Naive thymus-derived CD8-positive, alpha-beta T cell (primary cell): ENCODE measurements around the gene TOM1L2. TPM values are rescaled to one million over a fixed set of nuclear protein-coding genes. Genes with fewer than 3 reads are reported as not detected.

Experiments used
- ATAC-seq, 2 donors: fragments of 150-1000 bp; cut with Tn5 transposase in 1 of 2; sonication (Bioruptor Pico), chemical (Tn5 transposase) in 1 of 2; 1 replicate in 1 of 2; 2 replicates in 1 of 2; pipeline ENCODE4 v1.10.0; 2021; ENCODE audit warnings: mild to moderate bottlenecking in 2 of 2, moderate library complexity in 2 of 2
- POLR2A ChIA-PET: fragments of 350-600 bp; sonication (Branson Sonifier 250); formaldehyde crosslinking; loops from one replicate; lab custom pipeline; 2021; ENCODE audit warnings: antibody characterized with exemption; lab: Charles Lee
- DNase-seq, 10 donors: peaks; one replicate each; pipeline versions ENCODE4 v3.0.0 to v3.0.0-alpha.2; 2020 to 2022
- H3K27ac Mint-ChIP-seq, 10 donors: one replicate each; pipeline ENCODE4 v1.8.0; 2020 to 2022; ENCODE audit warnings: mild to moderate bottlenecking in 10 of 10, mixed read lengths in 10 of 10, moderate library complexity in 4 of 10, inconsistent platforms in 1 of 10
- H3K27me3 Mint-ChIP-seq, 5 donors: one replicate each; pipeline ENCODE4 v1.8.0; 2021 to 2022; ENCODE audit warnings: mixed read lengths in 5 of 5
- H3K36me3 Mint-ChIP-seq, 3 donors: one replicate each; pipeline ENCODE4 v1.8.0; 2020 to 2022; ENCODE audit warnings: mixed read lengths in 3 of 3, mild to moderate bottlenecking in 2 of 3, inconsistent platforms in 1 of 3
- H3K4me1 Mint-ChIP-seq, 4 donors: one replicate each; pipeline ENCODE4 v1.8.0; 2021 to 2022; ENCODE audit warnings: mixed read lengths in 4 of 4
- H3K4me3 Mint-ChIP-seq, 10 donors: one replicate each; pipeline ENCODE4 v1.8.0; 2020 to 2022; ENCODE audit warnings: mild to moderate bottlenecking in 10 of 10, mixed read lengths in 10 of 10, moderate library complexity in 6 of 10, inconsistent platforms in 1 of 10
- H3K9me3 Mint-ChIP-seq, 9 donors: one replicate each; pipeline ENCODE4 v1.8.0; 2020 to 2022; ENCODE audit warnings: mixed read lengths in 9 of 9, mild to moderate bottlenecking in 3 of 9, inconsistent platforms in 1 of 9, moderate library complexity in 1 of 9
- polyA plus RNA-seq, 3 donors: library from polyadenylated mRNA; unstranded; fragments of 300-500 nt; fragmentation: Illumina TruSeq; gene quantifications; one replicate each; pipeline ENCODE4 v1.2.3, GENCODE V29; 2021
- total RNA-seq, 8 experiments: library from RNA in 2 of 8; stranded (reverse) in 2 of 8; gene quantifications; one replicate each; pipeline ENCODE4 v1.2.3 and lab custom pipeline; 2021 to 2026

Gene TOM1L2
- total RNA-seq (10 to 100 TPM; 65.2 to 71.1 TPM), polyA plus RNA-seq (10 to 100 TPM in 1 of 3 donors, 1 to 10 TPM in 2; 2.5 to 11.6 (median 7.4) TPM), total RNA-seq (lab: John Stamatoyannopoulos, UW) (11.1 to 76.1 (median 66.9) reads per million in 6 experiments)

DNA sequence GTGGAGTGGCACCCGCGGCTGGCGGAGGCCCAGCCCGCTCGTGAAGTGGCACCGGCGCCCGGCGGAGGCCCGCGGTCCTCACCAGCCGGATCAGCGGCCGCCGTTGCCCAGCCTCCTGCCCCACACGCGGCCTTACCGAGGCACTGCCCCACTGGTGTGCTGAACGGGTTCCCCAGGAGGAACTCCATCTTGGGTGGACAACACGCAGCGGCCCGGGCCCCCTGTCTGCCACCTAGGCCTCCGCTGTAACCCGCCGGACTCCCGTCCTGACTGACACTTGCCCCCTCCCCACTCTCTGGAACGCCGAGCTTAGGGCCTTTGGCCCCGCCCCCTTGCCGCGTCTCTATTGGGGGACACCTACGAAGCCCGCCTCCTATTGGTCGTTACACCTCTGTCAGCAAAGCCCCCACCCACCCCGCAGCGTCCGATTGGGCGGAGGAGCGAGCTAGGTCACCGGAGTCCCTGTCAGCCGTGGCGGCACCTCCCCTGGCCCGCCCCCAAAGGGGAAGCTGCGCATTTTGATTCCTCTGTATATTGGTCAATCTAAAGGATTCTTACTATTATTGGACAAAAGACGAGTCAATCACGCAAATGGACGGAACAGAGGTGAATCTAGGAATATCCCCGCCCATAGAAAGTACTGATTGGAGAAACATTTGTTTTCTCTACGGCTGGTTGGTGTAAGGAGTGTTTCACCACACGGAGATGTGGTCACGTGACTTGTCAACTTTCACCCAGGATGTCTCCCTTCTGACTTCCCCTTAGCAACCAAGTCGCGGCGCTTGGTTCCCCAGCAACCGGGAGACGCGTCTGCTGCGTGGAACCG is at the start of gene TOM1L2, which contains the start of gene DRC3:
Gene TOM1L2, minus strand, starts transcription at position 275 of the 826 bp plus-strand sequence. Its CDS starts 87 bp downstream, at position 188.
Gene DRC3, plus strand, starts transcription at position 737 of the 826 bp plus-strand sequence. CDS start 4,737 bp downstream, outside the sequence.
- H3K36me3 Mint-ChIP-seq: no peaks in the 10 kb centered on the region
- DNase-seq (peak; percentile 97 to 100 (median 100)), ATAC-seq (peak; percentile 87 to 90)
- peak within 1 kb of the TSS; percentile 89 to 99 (median 95) for H3K4me3 Mint-ChIP-seq
- H3K27ac Mint-ChIP-seq: peak within 1 kb of the TSS; percentile 81 to 99 (median 96)
- H3K27me3 Mint-ChIP-seq: no peaks in the 10 kb centered on the region
- H3K9me3 Mint-ChIP-seq: no peaks in the 10 kb centered on the region
- peaks cover 20 to 52% (median 48%) of the 10 kb centered on the region in 4 donors for H3K4me1 Mint-ChIP-seq
- POLR2A ChIA-PET: interaction anchor here (0.6 to 7.1 kb wide), 15 partner anchors 14 to 1385 kb away, joined by 3 to 130 read pairs (median 4); partner anchors contain the start of genes ATPAF2, GID4, SMCR8 and SREBF1

DNA sequence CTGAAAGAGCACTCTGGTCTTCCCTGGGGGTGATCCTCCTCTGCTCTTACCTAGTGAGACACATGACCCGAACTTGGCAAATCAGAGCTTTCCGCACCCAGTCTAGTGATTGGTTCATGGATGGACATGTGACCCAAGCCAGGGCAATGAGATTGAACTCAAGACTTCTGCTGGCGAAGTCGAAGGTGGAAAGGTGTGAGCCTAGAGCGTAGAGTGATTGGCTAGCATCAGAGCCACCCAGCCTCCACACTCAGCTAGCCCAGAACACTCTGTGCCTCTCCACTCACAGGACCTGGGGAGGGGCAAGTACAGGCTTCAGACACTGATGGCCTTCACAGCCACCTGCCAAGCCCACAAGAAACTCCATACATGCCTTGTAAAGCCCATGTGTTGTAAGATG is 49.2 kb upstream of the TOM1L2 start:
- H3K4me3 Mint-ChIP-seq: no peak overlapping the region
- H3K9me3 Mint-ChIP-seq: no peaks in the 10 kb centered on the region
- no peak overlapping the region for H3K27ac Mint-ChIP-seq
- POLR2A ChIA-PET: interaction anchor here (1.7 kb wide), 1 partner anchor 12 kb away, joined by 3 read pairs; no protein-coding TSS in a partner anchor
- ATAC-seq (no peak), DNase-seq (no peak)
- peaks cover 4 to 14% (median 10%) of the 10 kb centered on the region in 4 donors for H3K4me1 Mint-ChIP-seq
- peaks cover 0 to 32% (median 5%) of the 10 kb centered on the region in 3 donors for H3K36me3 Mint-ChIP-seq
- H3K27me3 Mint-ChIP-seq: no peaks in the 10 kb centered on the region

GRCh38 chr17:18020971-18021370 is 48.8 kb upstream of the TOM1L2 start:
- no peak overlapping the region for H3K27ac Mint-ChIP-seq
- ATAC-seq: no peak
- H3K4me1 Mint-ChIP-seq: peaks cover 3 to 10% (median 6%) of the 10 kb centered on the region in 4 donors
- H3K36me3 Mint-ChIP-seq: peaks cover 0 to 36% (median 6%) of the 10 kb centered on the region in 3 donors
- POLR2A ChIA-PET: interaction anchor here (1.7 kb wide), 1 partner anchor 13 kb away, joined by 3 read pairs; no protein-coding TSS in a partner anchor
- DNase-seq: no peak
- H3K27me3 Mint-ChIP-seq: no peaks in the 10 kb centered on the region
- H3K9me3 Mint-ChIP-seq: no peaks in the 10 kb centered on the region
- H3K4me3 Mint-ChIP-seq: no peak overlapping the region

GRCh38 chr17:18019838-18020154 is 47.6 kb upstream of the TOM1L2 start:
- POLR2A ChIA-PET: no interaction called here
- Mint-ChIP-seq H3K27ac (peak overlapping the region in 1 of 10 donors; percentile 43), H3K27me3 (no peaks in the 10 kb centered on the region), H3K36me3 (peaks cover 0 to 40% (median 9%) of the 10 kb centered on the region in 3 donors), H3K9me3 (no peaks in the 10 kb centered on the region), H3K4me1 (peaks cover 0 to under 1% (median 0%) of the 10 kb centered on the region in 4 donors), H3K4me3 (no peak overlapping the region)
- no peak for ATAC-seq
- DNase-seq: no peak

GRCh38 chr17:18018411-18018921 is 46.3 kb upstream of the TOM1L2 start:
- Mint-ChIP-seq H3K36me3 (peaks cover 0 to 43% (median 10%) of the 10 kb centered on the region in 3 donors), H3K4me1 (no peaks in the 10 kb centered on the region), H3K27me3 (no peaks in the 10 kb centered on the region), H3K9me3 (no peaks in the 10 kb centered on the region), H3K27ac (no peak overlapping the region), H3K4me3 (no peak overlapping the region)
- POLR2A ChIA-PET: interaction anchor here (0.6 kb wide), 1 partner anchor 15 kb away, joined by 3 read pairs; no protein-coding TSS in a partner anchor
- DNase-seq (no peak), ATAC-seq (no peak)

DNA sequence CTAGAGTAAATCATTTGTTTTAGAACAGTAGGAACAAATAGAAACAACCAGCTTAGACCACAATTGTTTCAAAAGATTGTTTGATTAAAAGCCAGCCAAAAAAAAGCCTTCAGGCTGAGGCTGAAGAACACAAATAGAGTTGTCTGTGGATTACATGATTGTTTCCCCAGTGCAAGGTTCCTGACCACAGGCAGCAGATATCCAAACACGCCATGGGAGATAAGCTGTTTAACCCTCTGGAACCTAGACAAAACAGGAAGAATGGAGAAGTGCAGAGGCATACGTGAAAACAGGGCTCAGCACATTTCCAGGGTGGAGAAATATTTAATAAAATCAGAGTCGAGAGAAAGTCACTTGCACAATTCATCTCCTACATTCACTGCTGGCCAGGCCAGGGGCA is 45.8 kb upstream of the TOM1L2 start:
- H3K36me3 Mint-ChIP-seq: peaks cover 0 to 48% (median 12%) of the 10 kb centered on the region in 3 donors
- H3K27me3 Mint-ChIP-seq: no peaks in the 10 kb centered on the region
- H3K4me3 Mint-ChIP-seq: no peak overlapping the region
- POLR2A ChIA-PET: no interaction called here
- peak overlapping the region in 1 of 10 donors; percentile 61 for H3K27ac Mint-ChIP-seq
- H3K4me1 Mint-ChIP-seq: no peaks in the 10 kb centered on the region
- H3K9me3 Mint-ChIP-seq: no peaks in the 10 kb centered on the region
- ATAC-seq (no peak), DNase-seq (no peak)

GRCh38 chr17:18016426-18016825 is 44.2 kb upstream of the TOM1L2 start:
- no peak for DNase-seq
- ATAC-seq: no peak
- peaks cover 0 to 55% (median 17%) of the 10 kb centered on the region in 3 donors for H3K36me3 Mint-ChIP-seq
- no peaks in the 10 kb centered on the region for H3K4me1 Mint-ChIP-seq
- no peak overlapping the region for H3K4me3 Mint-ChIP-seq
- no peaks in the 10 kb centered on the region for H3K27me3 Mint-ChIP-seq
- H3K9me3 Mint-ChIP-seq: no peaks in the 10 kb centered on the region
- H3K27ac Mint-ChIP-seq: peak overlapping the region in 1 of 10 donors; percentile 9
- POLR2A ChIA-PET: interaction anchor here (0.6 to 0.7 kb wide), 2 partner anchors 66 to 345 kb away, joined by 3 to 4 read pairs; no protein-coding TSS in a partner anchor

- POLR2A ChIA-PET: no interaction called here
- no peak overlapping the region for H3K4me3 Mint-ChIP-seq
- H3K4me1 Mint-ChIP-seq: no peaks in the 10 kb centered on the region
- no peak for DNase-seq
- H3K27me3 Mint-ChIP-seq: no peaks in the 10 kb centered on the region
- no peak for ATAC-seq
- H3K9me3 Mint-ChIP-seq: no peaks in the 10 kb centered on the region
- no peak overlapping the region for H3K27ac Mint-ChIP-seq
- peaks cover 0 to 57% (median 17%) of the 10 kb centered on the region in 3 donors for H3K36me3 Mint-ChIP-seq
These were observed 43.4 kb upstream of the TOM1L2 start for GRCh38 chr17:18015593-18015992.

GRCh38 chr17:18014006-18014405 is 41.8 kb upstream of the TOM1L2 start:
- no peaks in the 10 kb centered on the region for H3K4me1 Mint-ChIP-seq
- no peak overlapping the region for H3K27ac Mint-ChIP-seq
- DNase-seq (no peak), ATAC-seq (no peak)
- no peaks in the 10 kb centered on the region for H3K27me3 Mint-ChIP-seq
- POLR2A ChIA-PET: interaction anchor here (0.7 kb wide), 2 partner anchors 172 to 316 kb away, joined by 5 read pairs; no protein-coding TSS in a partner anchor
- H3K4me3 Mint-ChIP-seq: no peak overlapping the region
- H3K36me3 Mint-ChIP-seq: peaks cover 0 to 64% (median 18%) of the 10 kb centered on the region in 3 donors
- no peaks in the 10 kb centered on the region for H3K9me3 Mint-ChIP-seq

DNA sequence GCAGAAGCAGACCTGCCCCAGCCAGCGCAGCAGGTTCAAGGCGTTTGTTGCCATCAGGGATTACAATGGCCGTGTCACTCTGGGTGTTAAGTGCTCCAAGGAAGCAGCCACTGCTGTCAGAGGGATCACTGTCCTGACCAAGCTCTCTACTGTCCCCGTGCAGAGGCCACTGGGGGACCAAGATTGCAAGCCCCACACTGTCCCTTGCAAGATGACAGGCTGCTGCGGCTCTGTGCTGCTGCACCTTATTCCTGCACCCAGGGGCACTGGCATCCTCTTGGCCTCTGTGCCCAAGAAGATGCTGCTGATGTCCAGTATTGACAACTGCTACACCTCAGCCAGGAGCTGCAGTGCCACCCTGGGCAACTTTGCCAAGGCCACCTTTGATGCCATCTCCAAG is 39.1 kb upstream of the TOM1L2 start:
- Mint-ChIP-seq H3K36me3 (peaks cover 0 to 66% (median 18%) of the 10 kb centered on the region in 3 donors), H3K4me1 (peaks cover 0 to 7% (median 0%) of the 10 kb centered on the region in 4 donors), H3K27ac (no peak overlapping the region), H3K9me3 (no peaks in the 10 kb centered on the region), H3K27me3 (no peaks in the 10 kb centered on the region), H3K4me3 (no peak overlapping the region)
- no peak for ATAC-seq
- POLR2A ChIA-PET: no interaction called here
- no peak for DNase-seq

DNA sequence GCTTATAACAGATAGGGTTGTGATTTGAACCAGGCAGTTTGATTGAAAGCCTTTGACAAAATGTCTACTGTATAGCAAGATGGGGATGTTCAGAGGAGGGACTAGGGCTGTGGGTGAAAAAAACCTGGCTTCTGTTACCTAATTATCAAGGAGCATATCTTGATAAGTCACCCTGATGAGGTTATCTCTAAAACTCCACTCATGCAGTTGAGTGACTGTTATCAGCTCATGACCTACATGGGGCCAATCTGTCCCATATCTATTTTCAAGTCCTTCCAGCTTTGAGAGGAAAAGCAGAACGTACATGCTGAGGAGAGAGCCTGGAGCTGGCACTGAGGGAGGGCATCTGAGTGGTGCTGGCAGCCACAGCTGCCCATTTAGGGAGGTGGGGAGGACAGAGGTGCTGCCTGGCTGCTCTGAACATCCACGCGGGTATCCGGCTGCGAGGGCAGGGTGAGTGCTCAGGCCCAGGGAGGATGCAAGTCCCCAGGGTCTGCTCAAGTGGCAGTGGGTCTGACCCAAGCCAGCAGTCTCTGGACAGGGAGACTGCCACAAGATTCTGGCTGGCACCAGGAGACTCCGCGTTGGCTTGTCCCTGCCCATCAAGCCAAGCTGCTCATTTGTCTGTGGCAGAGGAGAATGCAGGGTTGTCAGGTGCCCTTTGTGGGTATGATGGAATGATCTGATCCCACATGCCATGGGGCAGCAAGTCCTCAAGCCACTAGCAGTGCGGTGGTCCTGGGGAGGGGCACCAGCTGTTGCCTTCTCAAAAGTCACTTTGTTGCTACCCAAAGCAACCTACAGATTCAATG is 37.6 kb upstream of the TOM1L2 start:
- Mint-ChIP-seq H3K36me3 (peaks cover 0 to 56% (median 13%) of the 10 kb centered on the region in 3 donors), H3K27ac (no peak overlapping the region), H3K4me3 (no peak overlapping the region), H3K27me3 (no peaks in the 10 kb centered on the region), H3K9me3 (no peaks in the 10 kb centered on the region), H3K4me1 (peaks cover 0 to 7% (median 0%) of the 10 kb centered on the region in 4 donors)
- no peak for ATAC-seq
- DNase-seq: no peak
- POLR2A ChIA-PET: no interaction called here
